Right ventricle myocardium superior (tissue), 1 donor: ENCODE results near the gene SLC1A3. TPM values are rescaled to one million over a fixed set of nuclear protein-coding genes. Genes with fewer than 3 reads are reported as not detected.

ENCODE experiments used
- ATAC-seq: fragments of 200-7000 bp; cut with Tn5 transposase; one replicate; pipeline ENCODE4 v1.9.1; 2020; ENCODE audit warnings: mild to moderate bottlenecking; ENCODE audit not compliant: poor library complexity
- DNase-seq: peaks from one replicate; pipeline ENCODE4 v3.0.0-alpha.2; 2020
- intact Hi-C: fragments of 100-400 bp; cut with DNase I; formaldehyde crosslinking; loops from one replicate; pipeline ENCODE4 v1.11.2; 2022
- total RNA-seq: library from RNA; stranded (reverse); fragmentation: NEBNext Ultra II Directional; extraction: Animal tissue kit (Norgen Biotek cat#: 25700); gene quantifications from one replicate; pipeline ENCODE4 v1.2.1, GENCODE V29; 2021
- donor health status: DM: no; HTN: yes; CAD: no; lungs with severe emphysema.

The SLC1A3 gene
- total RNA-seq, 1 donor from 2014 or later: 93.8 TPM

DNA sequence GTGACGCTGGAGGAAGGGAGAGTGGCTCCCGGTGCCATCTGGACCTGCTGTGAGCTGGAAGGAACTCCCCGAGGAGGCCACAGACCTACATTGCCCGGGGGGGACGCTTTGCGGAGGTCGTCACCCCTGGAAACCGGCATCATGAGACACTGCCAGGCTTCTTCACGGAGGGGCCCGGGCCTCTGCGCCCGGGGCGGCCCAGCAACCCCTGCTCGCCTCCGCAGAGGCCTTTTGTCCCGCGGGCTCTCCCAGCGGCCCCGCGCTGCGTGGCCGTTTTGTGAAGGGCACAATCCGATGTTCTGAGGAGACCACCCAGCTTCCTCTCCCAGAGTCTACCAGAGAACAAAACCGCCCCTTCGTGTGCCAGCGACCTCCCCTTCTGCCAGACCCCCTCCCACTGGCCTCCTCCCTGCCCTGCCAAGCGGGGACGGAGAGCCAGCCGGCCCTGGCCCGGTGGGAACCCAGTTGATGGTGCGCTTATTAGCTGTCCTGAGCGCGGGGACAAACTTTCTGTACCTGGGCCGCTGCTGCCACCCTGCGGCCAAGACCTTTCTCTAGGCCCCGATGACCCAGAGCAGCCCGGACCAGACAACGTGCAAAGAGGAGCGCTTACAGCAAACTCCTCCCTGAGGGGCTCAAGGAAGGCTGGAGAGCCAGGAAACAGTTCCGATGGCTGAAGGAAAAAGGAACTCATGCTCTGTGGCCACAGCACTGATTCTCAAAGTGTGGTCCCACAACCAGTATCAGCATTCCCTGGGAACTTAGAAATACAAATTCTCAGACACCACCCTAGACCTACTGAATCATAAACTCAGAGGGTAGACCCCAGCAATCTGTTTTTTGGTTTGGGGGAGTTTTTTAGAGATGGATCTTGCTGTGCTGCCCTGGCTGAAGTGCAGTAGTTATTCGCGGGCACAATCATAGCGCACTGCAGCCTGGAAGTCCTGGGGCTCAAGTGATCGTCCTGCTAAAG is 86.7 kb downstream of the SLC1A3 start:
- DNase-seq: peak; percentile 91
- peak; percentile 86 for ATAC-seq
- intact Hi-C loops: loop anchor here (2.0 to 10.0 kb wide), 3 partner anchors 86 to 278 kb away; partner anchors contain the start of gene SLC1A3

- intact Hi-C loops: loop anchor here (5.0 to 10.0 kb wide), 2 partner anchors 87 to 190 kb away; partner anchors contain the start of gene SLC1A3
- ATAC-seq (no peak), DNase-seq (no peak)
Observed at GRCh38 chr5:36694351-36694750, 87.9 kb downstream of the SLC1A3 start.

GRCh38 chr5:36696059-36696673 is 89.8 kb downstream of the SLC1A3 start:
- DNase-seq: peak; percentile 55
- ATAC-seq: peak; percentile 30
- intact Hi-C loops: loop anchor here (10.0 kb wide), 1 partner anchor 191 kb away; no protein-coding TSS in a partner anchor

DNA sequence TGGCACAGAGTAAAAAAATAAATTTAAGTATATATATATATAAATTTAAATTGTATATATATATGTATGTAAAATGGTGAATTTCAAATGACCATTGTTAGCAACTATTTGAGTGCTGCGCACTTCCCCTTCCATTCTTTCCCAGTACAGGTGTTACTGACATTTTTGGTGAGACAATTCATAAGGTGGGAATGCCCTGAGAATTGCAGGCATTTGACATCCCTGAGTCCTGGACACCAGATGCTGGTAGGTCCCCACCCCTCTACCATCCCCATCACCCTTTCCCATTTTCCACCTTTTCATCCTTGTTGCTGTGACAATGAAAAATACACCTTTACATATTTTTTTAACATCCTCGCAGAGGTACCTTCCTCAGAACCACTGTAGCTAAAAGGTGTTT is 91.6 kb downstream of the SLC1A3 start:
- ATAC-seq: no peak
- no peak for DNase-seq
- intact Hi-C loops: loop anchor here (10.0 kb wide), 1 partner anchor 193 kb away; no protein-coding TSS in a partner anchor

GRCh38 chr5:36701085-36701698 is 94.8 kb downstream of the SLC1A3 start:
- DNase-seq (no peak), ATAC-seq (peak; percentile 81)
- intact Hi-C loops: no loop called here

- intact Hi-C loops: no loop called here
- ATAC-seq (peak; percentile 30), DNase-seq (peak; percentile 63)
Observed at GRCh38 chr5:36703245-36703860, 96.9 kb downstream of the SLC1A3 start.

DNA sequence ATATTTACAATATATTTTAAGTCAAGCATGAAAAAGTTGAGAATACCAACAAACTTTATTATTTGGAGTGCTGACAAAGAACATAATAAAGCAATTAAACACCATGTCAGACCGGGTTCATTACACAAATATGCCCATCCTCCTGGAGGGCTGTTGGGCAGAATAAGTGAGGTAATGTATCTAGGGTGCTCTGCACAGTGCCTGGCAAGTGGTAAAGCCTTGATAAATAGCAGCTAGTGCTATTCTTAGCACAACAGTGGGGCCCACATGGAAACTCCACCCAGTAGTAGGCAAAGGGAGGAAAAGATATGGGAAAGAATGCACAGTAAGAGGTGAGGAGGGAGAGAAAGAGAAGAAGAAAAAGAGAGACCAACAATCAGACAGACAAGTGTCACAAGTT is 97.7 kb downstream of the SLC1A3 start:
- no peak for DNase-seq
- ATAC-seq: peak; percentile 78
- intact Hi-C loops: no loop called here

DNA sequence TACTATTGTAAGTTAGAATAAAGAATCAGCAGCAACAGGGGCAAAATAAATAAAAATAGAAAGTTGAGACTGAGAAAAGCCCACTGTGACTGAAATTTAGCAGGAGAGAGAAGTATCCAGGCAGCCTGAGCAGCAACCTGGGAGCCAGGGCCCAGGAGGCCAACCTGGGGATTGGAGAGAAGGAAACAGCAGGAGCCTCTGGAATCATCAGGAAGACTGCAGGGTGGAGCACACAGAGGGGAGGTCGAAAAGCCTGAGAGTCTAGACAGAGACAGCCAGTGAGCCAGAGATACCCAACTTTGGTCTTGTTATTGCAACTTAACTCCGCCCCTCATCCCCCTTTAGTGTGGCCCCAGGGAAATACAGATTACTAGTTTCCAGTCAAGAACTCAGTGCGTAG is 98.6 kb downstream of the SLC1A3 start:
- intact Hi-C loops: no loop called here
- no peak for DNase-seq
- no peak for ATAC-seq

DNA sequence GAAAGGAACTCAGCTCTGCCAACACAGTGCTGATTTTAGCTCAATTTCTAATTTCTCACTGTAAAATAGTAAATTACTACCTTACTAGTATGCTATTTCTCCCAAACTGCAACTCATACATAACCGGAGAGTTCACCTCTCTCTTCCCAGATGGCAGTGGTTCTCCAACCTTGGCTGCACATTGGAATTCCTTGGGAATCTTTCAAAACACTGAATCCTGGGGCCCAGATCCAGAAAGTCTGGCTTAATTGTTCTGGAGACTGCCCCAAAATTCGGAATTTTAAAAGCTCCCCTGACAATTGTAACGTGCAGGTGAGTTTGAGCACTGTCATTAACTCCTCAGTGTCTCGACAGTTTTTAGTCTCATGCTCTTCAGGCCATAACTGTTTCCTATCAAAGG is 100.3 kb downstream of the SLC1A3 start:
- no peak for ATAC-seq
- DNase-seq: no peak
- intact Hi-C loops: no loop called here

DNA sequence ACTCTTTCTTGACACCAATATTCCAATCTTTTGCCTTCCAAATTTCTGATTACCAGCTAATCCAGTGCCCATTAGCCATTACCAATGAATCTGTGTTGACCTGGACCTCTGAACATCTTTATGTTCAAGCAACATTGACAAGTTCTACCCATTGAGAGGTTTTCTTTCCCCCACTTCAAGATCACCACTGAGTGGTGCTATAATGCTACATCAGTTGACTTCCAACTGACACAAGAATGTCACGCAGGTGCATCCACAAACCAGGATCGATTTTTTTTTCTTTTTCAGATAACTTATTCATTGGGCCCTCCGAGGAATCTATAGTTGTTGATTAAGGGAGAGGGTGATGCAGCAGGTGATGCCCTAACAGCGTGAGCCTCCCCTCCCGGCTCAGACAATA is 102.6 kb downstream of the SLC1A3 start:
- DNase-seq (no peak), ATAC-seq (no peak)
- intact Hi-C loops: no loop called here

DNA sequence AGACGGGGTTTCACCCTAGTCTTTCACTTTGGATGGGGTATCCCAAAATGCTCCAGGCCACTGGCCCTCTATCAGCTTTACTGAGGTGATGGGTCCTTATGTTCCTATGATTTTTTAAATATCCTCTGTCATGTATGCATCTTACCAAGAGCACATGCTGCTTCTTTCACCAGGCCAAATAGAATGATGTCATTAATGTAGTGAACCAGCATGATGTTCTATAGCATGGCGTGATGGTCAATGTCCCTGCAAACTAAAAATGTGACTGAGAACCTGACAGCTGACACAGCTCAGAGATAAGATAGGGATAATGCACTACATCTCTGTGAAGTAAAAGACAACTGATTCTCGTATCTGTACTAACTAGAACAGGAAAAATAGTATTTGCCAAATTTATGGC is 103.6 kb downstream of the SLC1A3 start:
- intact Hi-C loops: no loop called here
- DNase-seq (no peak), ATAC-seq (no peak)

DNA sequence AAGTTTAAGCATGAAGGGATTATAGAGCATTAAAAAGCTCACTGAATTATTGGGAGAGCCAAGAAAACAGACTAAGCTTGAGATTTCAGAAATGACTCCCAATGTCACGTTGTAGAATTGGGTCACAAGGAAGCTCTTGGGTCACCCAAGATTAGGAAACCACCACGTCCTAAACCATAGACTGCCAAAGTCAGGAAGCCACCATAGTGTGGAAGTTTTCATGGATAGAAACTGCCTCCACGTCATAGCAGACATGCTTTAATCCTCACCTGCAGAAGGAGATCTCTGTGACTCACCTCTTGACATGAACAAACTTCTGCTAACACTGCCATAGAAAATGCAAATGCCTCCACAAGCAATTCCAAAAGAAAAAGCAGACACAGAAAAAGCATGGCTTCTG is 106.3 kb downstream of the SLC1A3 start:
- ATAC-seq: no peak
- intact Hi-C loops: no loop called here
- no peak for DNase-seq

DNA sequence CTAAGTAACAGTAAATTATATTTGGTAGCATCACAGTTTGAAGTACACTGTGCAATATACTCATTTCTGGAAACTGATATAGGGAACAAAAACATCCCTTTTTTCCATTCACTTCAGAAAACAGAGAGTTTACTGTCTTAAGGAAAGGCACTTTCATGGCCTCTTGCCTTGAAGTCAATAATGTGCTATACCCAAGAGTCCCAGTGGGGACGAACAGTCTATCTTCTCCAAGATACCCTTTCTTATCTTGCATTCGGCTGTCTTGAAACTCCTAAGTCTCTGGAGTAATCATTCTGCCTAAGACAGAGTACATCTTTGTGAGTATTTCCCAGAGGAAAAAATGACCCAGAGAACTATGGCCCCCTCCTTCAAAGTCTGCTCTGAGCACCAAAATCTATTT is 107.1 kb downstream of the SLC1A3 start:
- intact Hi-C loops: no loop called here
- no peak for DNase-seq

GRCh38 chr5:36717131-36717695 is 110.8 kb downstream of the SLC1A3 start:
- intact Hi-C loops: no loop called here
- DNase-seq: no peak
- ATAC-seq: no peak

More for the DNA sequence above, 107.1 kb downstream of the SLC1A3 start:
- no peak for ATAC-seq

- DNase-seq (no peak), ATAC-seq (no peak)
- intact Hi-C loops: no loop called here
Observed at GRCh38 chr5:36719282-36719681, 112.9 kb downstream of the SLC1A3 start.

GRCh38 chr5:36720688-36721087 is 114.3 kb downstream of the SLC1A3 start:
- intact Hi-C loops: no loop called here
- DNase-seq (no peak), ATAC-seq (no peak)

DNA sequence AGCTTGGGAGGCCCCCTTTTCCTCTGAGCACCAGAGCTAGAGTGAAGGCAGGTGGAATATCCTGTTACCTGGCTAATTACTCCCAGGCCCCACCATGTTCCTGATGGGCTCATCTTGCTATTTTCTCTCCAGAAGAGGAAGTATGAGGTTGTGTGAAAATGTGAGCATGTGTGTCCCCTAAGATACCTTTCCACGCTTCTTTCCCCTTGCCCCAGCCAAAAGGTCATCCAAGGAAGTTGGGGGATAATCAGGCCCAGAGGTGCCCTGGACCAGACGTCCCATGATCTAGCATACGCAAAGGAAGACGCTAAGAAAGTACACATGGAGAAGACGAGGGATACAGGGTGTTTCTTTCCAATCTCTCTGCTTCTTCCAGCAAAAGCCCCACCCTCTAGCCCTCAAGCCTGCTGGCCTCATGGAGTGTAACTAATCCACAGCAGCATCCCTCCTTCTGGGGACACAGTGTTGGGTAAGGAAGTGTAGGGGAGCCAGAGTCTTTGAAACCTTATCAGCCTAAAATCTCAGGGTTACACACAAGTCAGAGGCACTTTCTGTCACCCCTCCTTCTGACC is 115.3 kb downstream of the SLC1A3 start:
- ATAC-seq (no peak), DNase-seq (no peak)
- intact Hi-C loops: no loop called here

DNA sequence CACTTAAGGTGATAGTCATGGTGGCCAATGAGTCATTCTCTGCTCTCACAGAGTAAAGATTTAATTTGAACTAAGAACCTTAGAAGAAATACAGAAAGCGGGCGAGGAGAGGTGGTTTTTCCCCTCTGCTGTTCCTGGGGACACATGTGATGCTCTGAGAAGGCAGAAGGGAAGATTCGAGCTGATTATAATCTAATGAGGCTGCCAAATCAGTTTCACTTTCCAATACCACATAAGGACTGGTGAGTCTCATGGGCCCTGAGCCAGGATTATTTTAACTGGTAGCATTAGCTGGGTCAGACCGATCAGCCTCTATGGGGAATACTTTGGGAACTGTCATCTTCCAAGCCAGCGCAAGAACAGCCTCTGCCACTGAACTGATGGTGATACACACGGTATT is 116.5 kb downstream of the SLC1A3 start:
- intact Hi-C loops: no loop called here
- ATAC-seq: no peak
- no peak for DNase-seq
